ENCODE results near the gene CEACAM20. TPM values are rescaled to one million over a fixed set of nuclear protein-coding genes. Genes with fewer than 3 reads are reported as not detected.
"Not testable (repeated sequence)": the region's sequence is repeated elsewhere in the genome, so short reads cannot be mapped to it uniquely, and the experiment has no call there.

Gene CEACAM20
- total RNA-seq, 2 donors from 2014 or later = 0.85 TPM; not detected in 1

- TF ChIP-seq CTCF (IDR thresholded peaks at IDR 0.05) = peak; percentile 44
Measured at GRCh38 chr19:44499962-44500949, 29.2 kb downstream of the CEACAM20 start, which contains the start of gene ZNF180. ZNF180 (minus strand) TSS chr19:44500522; CDS start chr19:44497334, 3,188 bp downstream.

GRCh38 chr19:44499559-44499958 is 29.9 kb downstream of the CEACAM20 start:
- H3K9me3 ChIP-seq = peaks cover 4% of the 10 kb centered on the region
- TF ChIP-seq CTCF (IDR thresholded peaks at IDR 0.05) = no peak
- H3K27ac ChIP-seq = no peak overlapping the region
- DNase-seq = no peak
- peak overlapping the region; percentile 68 to 88 for H3K9ac ChIP-seq (ENCODE audit: low read depth in 2 of 2, low read length in 2 of 2)
- H3K27me3 ChIP-seq = no peaks in the 10 kb centered on the region
- peaks cover 4% of the 10 kb centered on the region for H3K4me1 ChIP-seq
- H3K36me3 ChIP-seq = no peaks in the 10 kb centered on the region
- intact Hi-C loops (cut with DNase I) = no loop called here
- peak overlapping the region; percentile 74 for H3K4me3 ChIP-seq

More at GRCh38 chr19:44499962-44500949, 29.2 kb downstream of the CEACAM20 start, which contains the start of gene ZNF180:
- intact Hi-C loops (cut with DNase I) = no loop called here
- peak; percentile 98 for DNase-seq
- H3K4me1 ChIP-seq = peaks cover 4% of the 10 kb centered on the region
- H3K36me3 ChIP-seq = no peaks in the 10 kb centered on the region
- peak within 1 kb of the TSS; percentile 68 to 88 for H3K9ac ChIP-seq (ENCODE audit: low read depth in 2 of 2, low read length in 2 of 2)
- peak within 1 kb of the TSS; percentile 74 for H3K4me3 ChIP-seq
- peaks cover 4% of the 10 kb centered on the region for H3K9me3 ChIP-seq
- peak within 1 kb of the TSS; percentile 81 for H3K27ac ChIP-seq
- H3K27me3 ChIP-seq = no peaks in the 10 kb centered on the region

GRCh38 chr19:44498988-44499387 is 30.5 kb downstream of the CEACAM20 start:
- Histone ChIP-seq H3K4me3 (no peak overlapping the region), H3K36me3 (no peaks in the 10 kb centered on the region), H3K27me3 (no peaks in the 10 kb centered on the region), H3K4me1 (peaks cover 4% of the 10 kb centered on the region), H3K9ac (ENCODE audit: low read depth in 2 of 2, low read length in 2 of 2) (no peak overlapping the region), H3K27ac (no peak overlapping the region), H3K9me3 (peaks cover 4% of the 10 kb centered on the region)
- DNase-seq = no peak
- no peak for TF ChIP-seq CTCF (IDR thresholded peaks at IDR 0.05)
- intact Hi-C loops (cut with DNase I) = no loop called here

- H3K27ac ChIP-seq = no peak overlapping the region
- peaks cover 4% of the 10 kb centered on the region for H3K4me1 ChIP-seq
- no peak overlapping the region for H3K9ac ChIP-seq (ENCODE audit: low read depth in 2 of 2, low read length in 2 of 2)
- intact Hi-C loops (cut with DNase I) = no loop called here
- no peak for TF ChIP-seq CTCF (IDR thresholded peaks at IDR 0.05)
- peaks cover 10% of the 10 kb centered on the region for H3K36me3 ChIP-seq
- H3K4me3 ChIP-seq = no peak overlapping the region
- no peak for DNase-seq
- peaks cover 4% of the 10 kb centered on the region for H3K9me3 ChIP-seq
- no peaks in the 10 kb centered on the region for H3K27me3 ChIP-seq
Measured at GRCh38 chr19:44496711-44497110, 32.8 kb downstream of the CEACAM20 start.

- no peak overlapping the region for H3K9ac ChIP-seq (ENCODE audit: low read depth in 2 of 2, low read length in 2 of 2)
- peaks cover 60% of the 10 kb centered on the region for H3K9me3 ChIP-seq
- no peak overlapping the region for H3K27ac ChIP-seq
- no peaks in the 10 kb centered on the region for H3K27me3 ChIP-seq
- no peak for TF ChIP-seq CTCF (IDR thresholded peaks at IDR 0.05)
- H3K4me3 ChIP-seq = no peak overlapping the region
- DNase-seq = no peak
- no peaks in the 10 kb centered on the region for H3K4me1 ChIP-seq
- H3K36me3 ChIP-seq = peaks cover 26% of the 10 kb centered on the region
- intact Hi-C loops (cut with DNase I) = no loop called here
Measured at GRCh38 chr19:44476559-44477408, 52.7 kb downstream of the CEACAM20 start.

GRCh38 chr19:44468730-44469129 is 60.7 kb downstream of the CEACAM20 start:
- H3K4me1 ChIP-seq; H3K9ac ChIP-seq (ENCODE audit: low read depth in 2 of 2, low read length in 2 of 2); H3K4me3 ChIP-seq; H3K27ac ChIP-seq; H3K36me3 ChIP-seq; DNase-seq; H3K9me3 ChIP-seq; H3K27me3 ChIP-seq; intact Hi-C loops (cut with DNase I): not testable (repeated sequence)

- H3K4me3 ChIP-seq; H3K9me3 ChIP-seq; H3K27ac ChIP-seq; H3K4me1 ChIP-seq; H3K9ac ChIP-seq (ENCODE audit: low read depth in 2 of 2, low read length in 2 of 2); intact Hi-C loops (cut with DNase I); DNase-seq; H3K36me3 ChIP-seq; H3K27me3 ChIP-seq: not testable (repeated sequence)
Measured at GRCh38 chr19:44462600-44463286, 66.7 kb downstream of the CEACAM20 start.

All from colonic mucosa (tissue), 4 donors.